ENCODE measurements around the gene PHACTR1.

Gene PHACTR1

DNA sequence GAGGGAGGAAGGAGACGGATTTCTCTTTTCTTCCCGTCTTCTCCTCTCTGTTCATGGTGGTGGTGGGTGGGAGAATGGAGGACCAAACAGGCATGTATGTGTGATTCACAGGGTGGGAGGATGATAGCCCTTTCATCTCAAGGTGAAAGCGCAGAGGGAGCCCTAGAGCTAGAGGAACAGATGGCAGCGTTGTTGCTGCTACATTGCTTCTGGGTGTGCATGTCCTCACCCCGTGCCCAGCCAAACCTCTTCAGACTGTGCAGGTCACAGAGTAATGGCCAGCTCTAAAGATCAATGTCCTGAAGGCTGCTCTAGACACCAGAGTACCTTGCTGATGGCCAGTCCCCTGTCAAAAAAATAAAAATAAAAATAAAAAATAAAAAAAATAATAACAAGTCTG lies 310.0 kb downstream of the PHACTR1 start:
- TF ChIP-seq CTCF (IDR thresholded peaks at IDR 0.05; ENCODE audit: control insufficient read depth, extremely low read depth, insufficient read depth), result no peak
- DNase-seq (ENCODE audit: low read depth), result no peak
- no peak overlapping the region for H3K4me3 ChIP-seq (ENCODE audit: low read depth, low read length)

GRCh38 chr6:13027207-13027606 lies 310.6 kb downstream of the PHACTR1 start:
- no peak for DNase-seq (ENCODE audit: low read depth)
- no peak overlapping the region for H3K4me3 ChIP-seq (ENCODE audit: low read depth, low read length)
- no peak for TF ChIP-seq CTCF (IDR thresholded peaks at IDR 0.05; ENCODE audit: control insufficient read depth, extremely low read depth, insufficient read depth)

GRCh38 chr6:13030396-13030795 lies 313.8 kb downstream of the PHACTR1 start:
- no peak overlapping the region for H3K4me3 ChIP-seq (ENCODE audit: low read depth, low read length)
- no peak for DNase-seq (ENCODE audit: low read depth)
- no peak for TF ChIP-seq CTCF (IDR thresholded peaks at IDR 0.05; ENCODE audit: control insufficient read depth, extremely low read depth, insufficient read depth)

DNA sequence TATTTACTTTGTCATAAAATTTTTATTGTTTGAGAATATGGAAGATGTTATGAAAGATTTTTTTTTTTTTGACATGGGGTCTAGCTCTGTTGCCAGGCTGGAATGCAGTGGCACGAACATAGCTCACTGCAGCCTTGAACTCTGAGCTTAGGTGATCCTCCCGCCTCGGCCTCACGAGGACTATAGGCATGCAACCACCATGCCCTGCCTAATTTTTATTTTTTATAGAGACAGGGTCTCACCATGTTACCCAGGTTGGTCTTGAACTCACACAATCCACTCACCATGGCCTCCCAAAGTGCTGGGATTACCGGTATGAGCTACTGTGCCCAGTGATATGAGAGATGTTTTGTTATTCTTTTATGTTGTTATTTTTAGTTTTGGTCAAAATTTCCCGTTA lies 316.0 kb downstream of the PHACTR1 start:
- no peak overlapping the region for H3K4me3 ChIP-seq (ENCODE audit: low read depth, low read length)
- TF ChIP-seq CTCF (IDR thresholded peaks at IDR 0.05; ENCODE audit: control insufficient read depth, extremely low read depth, insufficient read depth), result no peak
- DNase-seq (ENCODE audit: low read depth), result no peak

- H3K4me3 ChIP-seq (ENCODE audit: low read depth, low read length), result no peak overlapping the region
- DNase-seq (ENCODE audit: low read depth), result no peak
- no peak for TF ChIP-seq CTCF (IDR thresholded peaks at IDR 0.05; ENCODE audit: control insufficient read depth, extremely low read depth, insufficient read depth)
Measured at GRCh38 chr6:13033145-13033544, 316.6 kb downstream of the PHACTR1 start.

DNA sequence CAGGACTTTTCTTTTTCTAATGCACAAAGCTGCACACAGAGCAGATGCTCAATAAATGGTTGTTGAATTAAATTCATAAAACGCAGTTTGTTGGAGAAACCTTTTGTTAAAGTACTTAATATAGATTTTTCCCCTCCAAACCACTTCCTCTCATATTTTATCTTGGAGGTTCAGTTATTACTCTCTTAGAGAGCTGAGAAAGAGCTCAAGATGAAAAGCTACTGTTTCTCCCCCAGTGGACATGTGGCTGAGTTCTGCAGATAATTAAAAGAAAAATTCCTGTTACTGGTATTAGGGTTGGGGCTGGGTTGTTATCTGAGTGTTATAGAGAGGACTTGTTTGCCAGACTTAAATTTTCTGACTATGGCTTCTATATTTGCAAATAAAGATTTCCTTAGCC lies 317.7 kb downstream of the PHACTR1 start:
- DNase-seq (ENCODE audit: low read depth), result no peak
- TF ChIP-seq CTCF (IDR thresholded peaks at IDR 0.05; ENCODE audit: control insufficient read depth, extremely low read depth, insufficient read depth), result no peak
- H3K4me3 ChIP-seq (ENCODE audit: low read depth, low read length), result no peak overlapping the region

DNA sequence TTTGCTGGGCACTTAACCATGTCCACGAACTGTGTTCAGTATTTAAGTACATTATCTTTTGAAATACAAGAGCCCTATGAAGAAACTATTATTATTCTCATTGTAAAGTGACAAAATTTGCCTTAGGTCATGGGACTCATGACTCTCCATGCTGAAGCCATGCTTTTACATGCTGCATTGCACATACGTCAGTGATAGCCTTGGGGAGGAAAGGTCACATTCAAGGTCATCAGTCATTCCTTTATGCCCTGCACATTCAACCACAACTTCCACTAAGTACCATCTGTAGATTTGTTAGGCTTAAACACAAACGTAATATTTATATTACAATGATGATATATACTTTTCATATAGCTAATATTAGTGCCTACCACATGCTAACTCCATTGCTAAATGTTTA lies 319.0 kb downstream of the PHACTR1 start:
- TF ChIP-seq CTCF (IDR thresholded peaks at IDR 0.05; ENCODE audit: control insufficient read depth, extremely low read depth, insufficient read depth), result no peak
- DNase-seq (ENCODE audit: low read depth), result no peak
- no peak overlapping the region for H3K4me3 ChIP-seq (ENCODE audit: low read depth, low read length)

Measured in LNCaP clone FGC (cell line).